ENCODE data around the gene ARL6IP1.

- TF ChIP-seq CTCF (IDR thresholded peaks at IDR 0.05; ENCODE audit: insufficient read depth, low read depth, low read length) (no peak), EZH2 (IDR thresholded peaks at IDR 0.05; ENCODE audit: insufficient read depth, low read length) (no peak)
These were observed 1.5 kb upstream of the ARL6IP1 start for GRCh38 chr16:18802767-18803343.
